Omental fat pad (tissue), 4 donors: ENCODE results near the gene C20orf202. TPM values are rescaled to one million over a fixed set of nuclear protein-coding genes. Genes with fewer than 3 reads are reported as not detected.
A peak's percentile ranks its signal among the peaks of the same experiment; 100 is the strongest.

Experiments
- ATAC-seq: fragments of 150-250 bp; one replicate; pipeline ENCODE4 v1.9.1; 2016; ENCODE audit warnings: mild to moderate bottlenecking, moderate library complexity; ENCODE audit not compliant: low FRiP score
- DNase-seq: peaks from one replicate; pipeline ENCODE4 v3.0.0-alpha.2; 2019; ENCODE audit warnings: low spot score
- CTCF ChIP-seq, 3 donors: fragments of 450-650 bp; IDR thresholded peaks; one replicate each; pipeline ENCODE4 v1.5.1; 2016 to 2017; ENCODE audit warnings: antibody characterized with exemption in 3 of 3, mild to moderate bottlenecking in 3 of 3, moderate library complexity in 2 of 3
- total RNA-seq, 4 donors: library from RNA; depleted of rRNA; stranded (reverse); fragments of >200 nt; gene quantifications; one replicate each; pipeline ENCODE4 v1.1.0, GENCODE V29; 2016

C20orf202 gene
- total RNA-seq, 4 donors from 2014 or later, result 0.28 to 2.0 (median 0.38) TPM; not detected in 1

GRCh38 chr20:1225263-1225782, 22.1 kb downstream of the C20orf202 start:
- peak; percentile 78 for ATAC-seq
- no peak for DNase-seq
- no peak for TF ChIP-seq CTCF (IDR thresholded peaks at IDR 0.05)

GRCh38 chr20:1225783-1226654, 22.8 kb downstream of the C20orf202 start, which contains the start of gene RAD21L1:
TSS of gene RAD21L1 (plus strand) at chr20:1226044. CDS start at chr20:1228454, 2,410 bp downstream.
- DNase-seq, result peak; percentile 55
- no peak for TF ChIP-seq CTCF (IDR thresholded peaks at IDR 0.05)
- peak; percentile 82 for ATAC-seq

GRCh38 chr20:1229541-1229940, 26.3 kb downstream of the C20orf202 start:
- no peak for TF ChIP-seq CTCF (IDR thresholded peaks at IDR 0.05)
- DNase-seq (no peak), ATAC-seq (no peak)

- ATAC-seq, result no peak
- no peak for DNase-seq
- no peak for TF ChIP-seq CTCF (IDR thresholded peaks at IDR 0.05)
These were observed 29.2 kb downstream of the C20orf202 start for GRCh38 chr20:1232286-1233111.

GRCh38 chr20:1240549-1240948, 37.3 kb downstream of the C20orf202 start:
- no peak for TF ChIP-seq CTCF (IDR thresholded peaks at IDR 0.05)
- DNase-seq (no peak), ATAC-seq (no peak)

GRCh38 chr20:1241456-1241855, 38.2 kb downstream of the C20orf202 start:
- ATAC-seq (no peak), DNase-seq (no peak)
- no peak for TF ChIP-seq CTCF (IDR thresholded peaks at IDR 0.05)
